AG09309 (cell line): ENCODE measurements around the gene KIRREL2.

Source experiments
- DNase-seq: peaks from one replicate; pipeline ENCODE4 v3.0.0-alpha.2; 2010; ENCODE audit warnings: low read depth
- H3K4me3 ChIP-seq: 2 replicates; pipeline ENCODE4 v1.5.1; 2011; ENCODE audit warnings: mild to moderate bottlenecking, low read depth, low read length, moderate library complexity; ENCODE audit not compliant: control insufficient read depth
- CTCF ChIP-seq: IDR thresholded peaks from 2 replicates; pipeline ENCODE4 v1.5.1; 2011; ENCODE audit warnings: mild to moderate bottlenecking, low read depth, low read length, inconsistent platforms; ENCODE audit not compliant: insufficient read depth, control insufficient read depth; ENCODE audit errors: missing control alignments

KIRREL2 gene

GRCh38 chr19:35911173-35911572 is 54.5 kb downstream of the KIRREL2 start:
- no peak overlapping the region for H3K4me3 ChIP-seq
- no peak for TF ChIP-seq CTCF
- DNase-seq, result no peak

GRCh38 chr19:35911790-35912189 is 55.1 kb downstream of the KIRREL2 start:
- DNase-seq, result no peak
- no peak overlapping the region for H3K4me3 ChIP-seq
- TF ChIP-seq CTCF, result no peak

GRCh38 chr19:35913589-35913988 is 56.9 kb downstream of the KIRREL2 start:
- DNase-seq, result no peak

DNA sequence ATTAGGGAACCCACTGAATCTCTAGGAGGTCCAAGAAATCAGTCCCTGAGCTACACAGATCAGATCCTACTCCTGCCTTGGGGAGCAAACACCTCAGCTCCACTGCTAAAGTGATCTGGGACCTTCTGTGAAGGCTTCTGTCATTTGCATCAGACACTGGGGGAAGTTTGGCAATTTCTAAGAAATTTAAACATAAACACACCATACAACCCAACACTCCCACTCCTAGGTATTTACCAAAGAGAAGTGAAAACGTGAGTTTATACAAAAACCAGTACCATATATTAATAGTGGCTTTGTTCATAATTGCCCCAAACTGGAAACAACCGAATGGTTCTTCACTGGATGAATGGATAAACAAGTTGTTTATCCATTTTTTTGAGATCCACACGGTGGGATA is 58.7 kb downstream of the KIRREL2 start:
- TF ChIP-seq CTCF, result no peak
- no peak for DNase-seq
- H3K4me3 ChIP-seq, result no peak overlapping the region

More at GRCh38 chr19:35913589-35913988, 56.9 kb downstream of the KIRREL2 start:
- H3K4me3 ChIP-seq, result no peak overlapping the region
- TF ChIP-seq CTCF, result no peak
